ENCODE results near the gene RAD18.

DNA sequence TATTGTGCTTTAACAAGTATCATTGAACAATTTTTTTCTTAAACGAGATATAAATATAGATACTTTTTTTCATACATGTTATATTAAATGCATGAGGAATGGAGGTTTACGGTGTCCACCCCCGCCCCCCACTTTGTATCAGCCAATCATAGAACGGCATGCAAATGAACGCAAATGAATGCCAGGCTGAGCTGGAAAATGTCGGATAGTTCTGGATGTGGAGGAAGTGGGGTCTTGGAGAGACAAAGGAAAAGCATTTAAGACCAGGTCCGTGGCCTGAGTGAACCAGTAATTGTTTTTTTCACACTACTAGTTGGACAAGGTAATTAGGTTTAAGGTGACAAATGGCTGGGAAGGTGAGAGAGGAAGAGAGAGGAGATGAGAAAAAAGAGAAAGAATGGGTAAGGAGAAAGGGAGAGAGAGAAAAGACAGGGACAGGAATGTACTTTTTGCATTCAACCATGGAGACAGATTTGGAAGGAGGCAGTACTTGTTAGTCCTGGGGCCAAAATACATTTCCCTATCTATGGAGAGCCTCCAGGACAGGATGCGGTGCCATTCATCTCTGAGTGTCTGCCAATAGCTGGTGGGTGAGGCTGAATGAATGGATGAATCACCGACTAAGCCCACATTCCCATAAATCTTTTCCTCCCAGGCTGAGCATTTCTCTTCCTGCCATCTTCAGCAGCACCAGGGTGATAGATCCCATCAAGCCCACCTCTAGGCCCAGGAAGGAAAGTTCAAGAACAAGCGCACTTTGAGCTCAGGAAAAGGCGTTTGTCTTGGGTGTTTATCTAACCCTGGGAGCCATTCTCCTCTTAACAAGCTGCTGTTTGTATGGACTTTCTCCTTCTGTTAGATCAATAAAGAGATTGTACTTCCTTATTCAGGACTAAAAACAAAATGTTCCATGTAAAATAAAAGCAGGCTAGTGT, 1.4 kb upstream of the RAD18 start:
- no peak for TF ChIP-seq POLR2AphosphoS5 (IDR thresholded peaks at IDR 0.05)
- TF ChIP-seq, protein P1, sequence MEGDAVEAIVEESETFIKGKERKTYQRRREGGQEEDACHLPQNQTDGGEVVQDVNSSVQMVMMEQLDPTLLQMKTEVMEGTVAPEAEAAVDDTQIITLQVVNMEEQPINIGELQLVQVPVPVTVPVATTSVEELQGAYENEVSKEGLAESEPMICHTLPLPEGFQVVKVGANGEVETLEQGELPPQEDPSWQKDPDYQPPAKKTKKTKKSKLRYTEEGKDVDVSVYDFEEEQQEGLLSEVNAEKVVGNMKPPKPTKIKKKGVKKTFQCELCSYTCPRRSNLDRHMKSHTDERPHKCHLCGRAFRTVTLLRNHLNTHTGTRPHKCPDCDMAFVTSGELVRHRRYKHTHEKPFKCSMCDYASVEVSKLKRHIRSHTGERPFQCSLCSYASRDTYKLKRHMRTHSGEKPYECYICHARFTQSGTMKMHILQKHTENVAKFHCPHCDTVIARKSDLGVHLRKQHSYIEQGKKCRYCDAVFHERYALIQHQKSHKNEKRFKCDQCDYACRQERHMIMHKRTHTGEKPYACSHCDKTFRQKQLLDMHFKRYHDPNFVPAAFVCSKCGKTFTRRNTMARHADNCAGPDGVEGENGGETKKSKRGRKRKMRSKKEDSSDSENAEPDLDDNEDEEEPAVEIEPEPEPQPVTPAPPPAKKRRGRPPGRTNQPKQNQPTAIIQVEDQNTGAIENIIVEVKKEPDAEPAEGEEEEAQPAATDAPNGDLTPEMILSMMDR (IDR thresholded peaks at IDR 0.05), result no peak

Data from sigmoid colon (tissue), 4 donors.